HepG2 (cell line): ENCODE measurements around the gene DRAP1. TPM values are rescaled to one million over a fixed set of nuclear protein-coding genes. Genes with fewer than 3 reads are reported as not detected.

ENCODE experiments used
- AGO1 ChIP-seq: fragments of 200-400 bp; formaldehyde crosslinking; IDR thresholded peaks from 2 replicates; pipeline ENCODE4 v1.6.1; 2017; ENCODE audit warnings: mild to moderate bottlenecking, low read depth, low read length, moderate library complexity; ENCODE audit not compliant: poor library complexity, severe bottlenecking
- AKAP8 ChIP-seq: sonication (generic); formaldehyde crosslinking; IDR thresholded peaks from 2 replicates; pipeline ENCODE4 v1.5.1; 2020; ENCODE audit warnings: mild to moderate bottlenecking, missing genetic modification reagents
- IRF2 ChIP-seq: IDR thresholded peaks from 2 replicates; pipeline ENCODE4 v1.6.1; 2018; ENCODE audit warnings: missing genetic modification reagents, missing compliant biosample characterization
- MXI1 ChIP-seq: IDR thresholded peaks from 3 replicates; pipeline ENCODE4 v1.6.1; 2012; ENCODE audit warnings: low read depth, low read length, inconsistent platforms, borderline replicate concordance
- NFIB ChIP-seq: sonication (generic); formaldehyde crosslinking; IDR thresholded peaks from 2 replicates; pipeline ENCODE4 v1.9.0; 2021; ENCODE audit warnings: missing genetic modification reagents, mild to moderate bottlenecking, borderline replicate concordance
- NFYC ChIP-seq: IDR thresholded peaks from 2 replicates; pipeline ENCODE4 v1.6.1; 2016; ENCODE audit warnings: missing genetic modification reagents, missing compliant biosample characterization
- RARA ChIP-seq: IDR thresholded peaks from 2 replicates; pipeline ENCODE4 v1.6.1; 2016; ENCODE audit warnings: missing genetic modification reagents, missing compliant biosample characterization
- REXO4 ChIP-seq: sonication (generic); formaldehyde crosslinking; IDR thresholded peaks from 2 replicates; pipeline ENCODE4 v1.8.0; 2022; ENCODE audit warnings: missing genetic modification reagents, mild to moderate bottlenecking, borderline replicate concordance
- SP1 ChIP-seq, 2 experiments: fragments of 450-650 bp in 1 of 2; sonication (generic) in 1 of 2; formaldehyde crosslinking in 1 of 2; IDR thresholded peaks; 2 replicates each; pipeline versions ENCODE4 v1.4.0 to v1.6.1; 2016 to 2020; ENCODE audit warnings: missing genetic modification reagents in 1 of 2
- TBX3 ChIP-seq: fragments of 450-650 bp; IDR thresholded peaks from 2 replicates; pipeline ENCODE4 v1.6.1; 2017; ENCODE audit warnings: antibody characterized with exemption, mild to moderate bottlenecking, inconsistent platforms, borderline replicate concordance
- XRCC5 ChIP-seq: fragments of 200-400 bp; formaldehyde crosslinking; optimal IDR thresholded peaks from 2 replicates; pipeline ENCODE3; 2017; ENCODE audit warnings: mild to moderate bottlenecking, low read length
- ZBTB8A ChIP-seq: sonication (generic); formaldehyde crosslinking; IDR thresholded peaks from 2 replicates; pipeline ENCODE4 v1.4.0; 2020; ENCODE audit warnings: mild to moderate bottlenecking, low read depth, missing genetic modification reagents, borderline replicate concordance
- ZFP1 ChIP-seq: IDR thresholded peaks from 2 replicates; pipeline ENCODE4 v1.6.1; 2016
- ZNF430 ChIP-seq: sonication (generic); formaldehyde crosslinking; IDR thresholded peaks from 2 replicates; pipeline ENCODE4 v1.9.0; 2021; ENCODE audit warnings: mild to moderate bottlenecking, missing genetic modification reagents
- ZNF431 ChIP-seq: sonication (generic); formaldehyde crosslinking; IDR thresholded peaks from 2 replicates; pipeline ENCODE4 v1.9.0; 2022; ENCODE audit warnings: missing genetic modification reagents, low read depth, mild to moderate bottlenecking, borderline replicate concordance
- ZNF703 ChIP-seq: sonication (generic); formaldehyde crosslinking; IDR thresholded peaks from 2 replicates; pipeline ENCODE4 v1.5.1; 2020; ENCODE audit warnings: missing genetic modification reagents, mild to moderate bottlenecking, moderate library complexity, borderline replicate concordance
- ZSCAN9 ChIP-seq: IDR thresholded peaks from 2 replicates; pipeline ENCODE4 v1.6.1; 2016; ENCODE audit warnings: borderline replicate concordance
- polyA plus RNA-seq, 8 experiments: library from polyadenylated mRNA; depleted of rRNA in 3 of 8; stranded (reverse) in 7 of 8; unstranded in 1 of 8; fragments of >200 nt; fragmentation: Illumina TruSeq in 4 of 8; extraction: Trizol in 4 of 8; gene quantifications; 2 replicates each; pipeline versions ENCODE4 v1.2.1 to v1.2.3, GENCODE V29; 2011 to 2016; ENCODE audit warnings: low read depth in 4 of 8, missing spikeins in 1 of 8, mixed read lengths in 1 of 8; ENCODE audit not compliant: insufficient read depth in 1 of 8
- total RNA-seq, 5 experiments: library from RNA; depleted of rRNA; stranded (reverse); fragments of >200 nt; fragmentation: Illumina TruSeq; extraction: Trizol; gene quantifications; 2 replicates each; pipeline ENCODE4 v1.2.3, GENCODE V29; 2016; ENCODE audit warnings: low read depth in 1 of 5
- TF ChIP-seq, protein P1 (sequence below): IDR thresholded peaks from 2 replicates; pipeline ENCODE4 v1.4.0; 2020; ENCODE audit warnings: mild to moderate bottlenecking, missing genetic modification reagents
- TF ChIP-seq, protein P2 (sequence below): sonication (generic); formaldehyde crosslinking; IDR thresholded peaks from 2 replicates; pipeline ENCODE4 v1.9.0; 2022; ENCODE audit warnings: low read depth, missing genetic modification reagents
- TF ChIP-seq, protein P3 (sequence below): sonication (generic); formaldehyde crosslinking; IDR thresholded peaks from 2 replicates; pipeline ENCODE4 v1.5.0; 2020; ENCODE audit warnings: mild to moderate bottlenecking, low read depth, missing genetic modification reagents, borderline replicate concordance

The DRAP1 gene
- total and polyA plus RNA-seq, 2 of the 13 experiments (the other 11 are each of a cell fraction or from before 2014, with no cell fraction given), result 46.8 to 52.3 TPM

DNA sequence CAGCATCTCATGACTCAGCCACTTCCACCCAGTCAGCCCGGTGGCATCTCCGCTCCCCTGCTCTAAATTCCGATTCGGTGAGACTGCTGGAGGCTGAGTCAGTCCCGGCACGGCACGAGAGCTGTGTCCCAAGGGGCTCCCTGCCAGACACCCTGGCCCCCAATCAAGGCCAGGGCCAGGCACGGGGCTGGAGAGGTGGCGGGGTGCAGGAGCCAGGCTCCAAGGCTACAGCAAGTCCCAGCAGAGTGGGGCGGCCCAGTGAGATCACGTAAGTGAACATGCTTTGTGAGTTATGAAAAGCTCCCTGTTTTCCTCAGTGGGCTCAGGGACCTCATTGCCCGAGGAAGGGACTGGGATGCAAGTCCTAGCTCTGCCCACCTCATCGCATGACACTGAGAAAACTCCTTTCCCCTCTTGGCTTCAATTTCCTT is 3.4 kb upstream of the DRAP1 start (continued):
- TF ChIP-seq MXI1 (peak; percentile 23; the same call in 1 of the 3 replicates), ZNF431 (no peak), XRCC5 (peak; percentile 73), AKAP8 (peak; percentile 60), NFIB (CRISPR knock-in tag) (no peak), NFYC (no peak), SP1 (IDR thresholded peaks at IDR 0.05) (no peak), SP1 (CRISPR knock-in tag; IDR thresholded peaks at IDR 0.05) (no peak), ZFP1 (CRISPR knock-in tag) (no peak), ZSCAN9 (CRISPR knock-in tag) (no peak), AGO1 (peak; percentile 87), IRF2 (CRISPR knock-in tag) (no peak), ZNF703 (no peak), REXO4 (CRISPR knock-in tag) (no peak), TBX3 (peak; percentile 62; the same call in 1 of the 2 replicates), ZBTB8A (CRISPR knock-in tag) (no peak), ZNF430 (CRISPR knock-in tag) (no peak), RARA (CRISPR knock-in tag) (peak; percentile 59)
- TF ChIP-seq, protein P1, sequence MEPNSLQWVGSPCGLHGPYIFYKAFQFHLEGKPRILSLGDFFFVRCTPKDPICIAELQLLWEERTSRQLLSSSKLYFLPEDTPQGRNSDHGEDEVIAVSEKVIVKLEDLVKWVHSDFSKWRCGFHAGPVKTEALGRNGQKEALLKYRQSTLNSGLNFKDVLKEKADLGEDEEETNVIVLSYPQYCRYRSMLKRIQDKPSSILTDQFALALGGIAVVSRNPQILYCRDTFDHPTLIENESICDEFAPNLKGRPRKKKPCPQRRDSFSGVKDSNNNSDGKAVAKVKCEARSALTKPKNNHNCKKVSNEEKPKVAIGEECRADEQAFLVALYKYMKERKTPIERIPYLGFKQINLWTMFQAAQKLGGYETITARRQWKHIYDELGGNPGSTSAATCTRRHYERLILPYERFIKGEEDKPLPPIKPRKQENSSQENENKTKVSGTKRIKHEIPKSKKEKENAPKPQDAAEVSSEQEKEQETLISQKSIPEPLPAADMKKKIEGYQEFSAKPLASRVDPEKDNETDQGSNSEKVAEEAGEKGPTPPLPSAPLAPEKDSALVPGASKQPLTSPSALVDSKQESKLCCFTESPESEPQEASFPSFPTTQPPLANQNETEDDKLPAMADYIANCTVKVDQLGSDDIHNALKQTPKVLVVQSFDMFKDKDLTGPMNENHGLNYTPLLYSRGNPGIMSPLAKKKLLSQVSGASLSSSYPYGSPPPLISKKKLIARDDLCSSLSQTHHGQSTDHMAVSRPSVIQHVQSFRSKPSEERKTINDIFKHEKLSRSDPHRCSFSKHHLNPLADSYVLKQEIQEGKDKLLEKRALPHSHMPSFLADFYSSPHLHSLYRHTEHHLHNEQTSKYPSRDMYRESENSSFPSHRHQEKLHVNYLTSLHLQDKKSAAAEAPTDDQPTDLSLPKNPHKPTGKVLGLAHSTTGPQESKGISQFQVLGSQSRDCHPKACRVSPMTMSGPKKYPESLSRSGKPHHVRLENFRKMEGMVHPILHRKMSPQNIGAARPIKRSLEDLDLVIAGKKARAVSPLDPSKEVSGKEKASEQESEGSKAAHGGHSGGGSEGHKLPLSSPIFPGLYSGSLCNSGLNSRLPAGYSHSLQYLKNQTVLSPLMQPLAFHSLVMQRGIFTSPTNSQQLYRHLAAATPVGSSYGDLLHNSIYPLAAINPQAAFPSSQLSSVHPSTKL, result peak; percentile 60
- TF ChIP-seq, protein P2, sequence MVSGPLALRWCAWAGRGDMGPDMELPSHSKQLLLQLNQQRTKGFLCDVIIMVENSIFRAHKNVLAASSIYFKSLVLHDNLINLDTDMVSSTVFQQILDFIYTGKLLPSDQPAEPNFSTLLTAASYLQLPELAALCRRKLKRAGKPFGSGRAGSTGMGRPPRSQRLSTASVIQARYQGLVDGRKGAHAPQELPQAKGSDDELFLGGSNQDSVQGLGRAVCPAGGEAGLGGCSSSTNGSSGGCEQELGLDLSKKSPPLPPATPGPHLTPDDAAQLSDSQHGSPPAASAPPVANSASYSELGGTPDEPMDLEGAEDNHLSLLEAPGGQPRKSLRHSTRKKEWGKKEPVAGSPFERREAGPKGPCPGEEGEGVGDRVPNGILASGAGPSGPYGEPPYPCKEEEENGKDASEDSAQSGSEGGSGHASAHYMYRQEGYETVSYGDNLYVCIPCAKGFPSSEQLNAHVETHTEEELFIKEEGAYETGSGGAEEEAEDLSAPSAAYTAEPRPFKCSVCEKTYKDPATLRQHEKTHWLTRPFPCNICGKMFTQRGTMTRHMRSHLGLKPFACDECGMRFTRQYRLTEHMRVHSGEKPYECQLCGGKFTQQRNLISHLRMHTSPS (CRISPR knock-in tag), result no peak
- TF ChIP-seq, protein P3, sequence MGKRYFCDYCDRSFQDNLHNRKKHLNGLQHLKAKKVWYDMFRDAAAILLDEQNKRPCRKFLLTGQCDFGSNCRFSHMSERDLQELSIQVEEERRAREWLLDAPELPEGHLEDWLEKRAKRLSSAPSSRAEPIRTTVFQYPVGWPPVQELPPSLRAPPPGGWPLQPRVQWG (CRISPR knock-in tag), result no peak
